ENCODE data around the gene PLA1A.

PLA1A gene

GRCh38 chr3:119624002-119624720, 26.5 kb downstream of the PLA1A start:
- Histone ChIP-seq H3K36me3 (ENCODE audit: control insufficient read depth in 5 of 5, insufficient read depth in 5 of 5, low read length in 5 of 5) (no peaks in the 10 kb centered on the region), H3K27me3 (ENCODE audit: control insufficient read depth in 5 of 5, insufficient read depth in 4 of 5, low read length in 5 of 5) (no peaks in the 10 kb centered on the region), H3K9ac (ENCODE audit: low read length in 5 of 5) (no peak overlapping the region), H3K4me1 (ENCODE audit: control insufficient read depth in 5 of 5, insufficient read depth in 5 of 5, low read length in 5 of 5) (peaks cover 8 to 42% (median 14%) of the 10 kb centered on the region in 5 donors), H3K9me3 (ENCODE audit: control insufficient read depth in 5 of 5, low read length in 5 of 5) (no peaks in the 10 kb centered on the region), H3K27ac (ENCODE audit: low read depth, low read length) (no peak overlapping the region), H3K4me3 (ENCODE audit: low read depth in 1 of 5, low read length in 5 of 5) (no peak overlapping the region)

GRCh38 chr3:119625451-119626153, 27.9 kb downstream of the PLA1A start:
- H3K36me3 ChIP-seq (ENCODE audit: control insufficient read depth in 5 of 5, insufficient read depth in 5 of 5, low read length in 5 of 5), result no peaks in the 10 kb centered on the region
- no peak overlapping the region for H3K4me3 ChIP-seq (ENCODE audit: low read depth in 1 of 5, low read length in 5 of 5)
- H3K9me3 ChIP-seq (ENCODE audit: control insufficient read depth in 5 of 5, low read length in 5 of 5), result no peaks in the 10 kb centered on the region
- H3K9ac ChIP-seq (ENCODE audit: low read length in 5 of 5), result peak overlapping the region in 1 of 5 donors; percentile 1
- no peaks in the 10 kb centered on the region for H3K27me3 ChIP-seq (ENCODE audit: control insufficient read depth in 5 of 5, insufficient read depth in 4 of 5, low read length in 5 of 5)
- peaks cover 11 to 53% (median 28%) of the 10 kb centered on the region in 5 donors for H3K4me1 ChIP-seq (ENCODE audit: control insufficient read depth in 5 of 5, insufficient read depth in 5 of 5, low read length in 5 of 5)
- no peak overlapping the region for H3K27ac ChIP-seq (ENCODE audit: low read depth, low read length)

DNA sequence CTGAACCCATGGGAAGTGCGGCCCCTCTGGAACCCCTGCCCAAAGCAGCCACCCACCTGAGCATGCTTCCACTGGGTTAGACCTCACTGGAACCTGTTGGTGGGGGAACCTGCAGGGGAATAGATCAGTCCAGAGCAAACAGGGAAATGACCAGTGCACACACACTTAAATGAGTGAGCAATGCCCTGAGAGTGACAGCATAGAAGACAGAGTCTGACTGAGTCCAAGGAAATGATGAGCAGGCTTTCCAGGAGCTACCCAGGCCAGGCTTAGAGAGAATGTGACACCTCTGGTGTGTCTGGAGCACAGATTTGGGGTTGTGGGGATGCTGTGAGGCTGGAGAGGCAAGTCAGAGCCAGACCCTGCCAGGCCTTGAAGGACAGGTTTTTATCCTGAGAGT, 28.5 kb downstream of the PLA1A start:
- Histone ChIP-seq H3K9ac (ENCODE audit: low read length in 5 of 5) (peak overlapping the region in 1 of 5 donors; percentile 1), H3K4me1 (ENCODE audit: control insufficient read depth in 5 of 5, insufficient read depth in 5 of 5, low read length in 5 of 5) (peaks cover 11 to 58% (median 32%) of the 10 kb centered on the region in 5 donors), H3K27ac (ENCODE audit: low read depth, low read length) (no peak overlapping the region), H3K4me3 (ENCODE audit: low read depth in 1 of 5, low read length in 5 of 5) (no peak overlapping the region), H3K9me3 (ENCODE audit: control insufficient read depth in 5 of 5, low read length in 5 of 5) (no peaks in the 10 kb centered on the region), H3K27me3 (ENCODE audit: control insufficient read depth in 5 of 5, insufficient read depth in 4 of 5, low read length in 5 of 5) (no peaks in the 10 kb centered on the region), H3K36me3 (ENCODE audit: control insufficient read depth in 5 of 5, insufficient read depth in 5 of 5, low read length in 5 of 5) (no peaks in the 10 kb centered on the region)

DNA sequence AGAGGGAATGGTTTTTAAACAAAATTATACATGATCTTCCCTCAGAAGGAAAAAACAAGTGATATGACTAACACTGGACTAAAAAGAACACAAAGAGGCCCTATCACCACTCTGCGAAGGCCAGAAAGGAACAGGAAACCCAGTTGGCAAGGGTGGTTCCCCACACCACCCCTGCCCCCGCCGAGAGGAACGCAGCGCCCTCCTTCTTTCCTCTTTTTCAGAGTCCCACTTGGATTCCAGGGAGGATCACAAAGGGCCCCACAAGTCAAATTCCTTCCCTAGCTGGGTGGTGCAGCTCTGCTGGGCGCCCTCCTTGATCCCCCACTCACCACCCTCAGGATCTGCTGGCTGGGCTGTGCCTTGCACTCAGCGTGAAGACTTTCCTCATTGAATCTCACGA, 29.8 kb downstream of the PLA1A start:
- no peak overlapping the region for H3K9ac ChIP-seq (ENCODE audit: low read length in 5 of 5)
- H3K9me3 ChIP-seq (ENCODE audit: control insufficient read depth in 5 of 5, low read length in 5 of 5), result no peaks in the 10 kb centered on the region
- no peaks in the 10 kb centered on the region for H3K36me3 ChIP-seq (ENCODE audit: control insufficient read depth in 5 of 5, insufficient read depth in 5 of 5, low read length in 5 of 5)
- no peak overlapping the region for H3K4me3 ChIP-seq (ENCODE audit: low read depth in 1 of 5, low read length in 5 of 5)
- H3K27me3 ChIP-seq (ENCODE audit: control insufficient read depth in 5 of 5, insufficient read depth in 4 of 5, low read length in 5 of 5), result no peaks in the 10 kb centered on the region
- peak overlapping the region; percentile 79 for H3K27ac ChIP-seq (ENCODE audit: low read depth, low read length)
- peaks cover 11 to 58% (median 32%) of the 10 kb centered on the region in 5 donors for H3K4me1 ChIP-seq (ENCODE audit: control insufficient read depth in 5 of 5, insufficient read depth in 5 of 5, low read length in 5 of 5)

DNA sequence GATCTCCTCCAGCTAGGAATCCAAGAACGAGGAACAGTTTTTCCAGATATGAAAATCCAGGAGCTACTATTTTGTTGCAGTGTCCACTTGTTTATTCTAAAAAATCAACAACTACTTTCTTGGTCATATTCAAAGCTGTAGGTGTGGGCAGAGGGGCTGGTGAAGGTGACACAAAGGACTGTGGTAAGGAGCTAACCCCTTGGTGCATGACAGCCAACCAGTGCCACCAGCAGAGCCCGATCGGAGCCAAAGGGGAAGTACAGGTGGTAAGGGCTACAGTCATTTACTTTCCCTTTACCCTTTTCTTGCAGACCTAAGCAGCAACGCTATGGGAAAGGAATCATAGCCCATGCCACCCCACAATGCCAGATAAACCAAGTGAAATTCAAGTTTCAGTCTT, 30.7 kb downstream of the PLA1A start:
- Histone ChIP-seq H3K9ac (ENCODE audit: low read length in 5 of 5) (peak overlapping the region in 1 of 5 donors; percentile 26), H3K36me3 (ENCODE audit: control insufficient read depth in 5 of 5, insufficient read depth in 5 of 5, low read length in 5 of 5) (no peaks in the 10 kb centered on the region), H3K4me1 (ENCODE audit: control insufficient read depth in 5 of 5, insufficient read depth in 5 of 5, low read length in 5 of 5) (peaks cover 11 to 58% (median 32%) of the 10 kb centered on the region in 5 donors), H3K27ac (ENCODE audit: low read depth, low read length) (peak overlapping the region; percentile 79), H3K4me3 (ENCODE audit: low read depth in 1 of 5, low read length in 5 of 5) (peak overlapping the region in 1 of 5 donors; percentile 19), H3K27me3 (ENCODE audit: control insufficient read depth in 5 of 5, insufficient read depth in 4 of 5, low read length in 5 of 5) (no peaks in the 10 kb centered on the region), H3K9me3 (ENCODE audit: control insufficient read depth in 5 of 5, low read length in 5 of 5) (no peaks in the 10 kb centered on the region)

- Histone ChIP-seq H3K4me3 (ENCODE audit: low read depth in 1 of 5, low read length in 5 of 5) (peak overlapping the region in 1 of 5 donors; percentile 23), H3K36me3 (ENCODE audit: control insufficient read depth in 5 of 5, insufficient read depth in 5 of 5, low read length in 5 of 5) (no peaks in the 10 kb centered on the region), H3K4me1 (ENCODE audit: control insufficient read depth in 5 of 5, insufficient read depth in 5 of 5, low read length in 5 of 5) (peaks cover 11 to 58% (median 32%) of the 10 kb centered on the region in 5 donors), H3K27ac (ENCODE audit: low read depth, low read length) (peak overlapping the region; percentile 84), H3K27me3 (ENCODE audit: control insufficient read depth in 5 of 5, insufficient read depth in 4 of 5, low read length in 5 of 5) (no peaks in the 10 kb centered on the region), H3K9me3 (ENCODE audit: control insufficient read depth in 5 of 5, low read length in 5 of 5) (no peaks in the 10 kb centered on the region), H3K9ac (ENCODE audit: low read length in 5 of 5) (peak overlapping the region in 2 of 5 donors; percentile 25 to 32)
These were observed 31.2 kb downstream of the PLA1A start for GRCh38 chr3:119628816-119629445.

DNA sequence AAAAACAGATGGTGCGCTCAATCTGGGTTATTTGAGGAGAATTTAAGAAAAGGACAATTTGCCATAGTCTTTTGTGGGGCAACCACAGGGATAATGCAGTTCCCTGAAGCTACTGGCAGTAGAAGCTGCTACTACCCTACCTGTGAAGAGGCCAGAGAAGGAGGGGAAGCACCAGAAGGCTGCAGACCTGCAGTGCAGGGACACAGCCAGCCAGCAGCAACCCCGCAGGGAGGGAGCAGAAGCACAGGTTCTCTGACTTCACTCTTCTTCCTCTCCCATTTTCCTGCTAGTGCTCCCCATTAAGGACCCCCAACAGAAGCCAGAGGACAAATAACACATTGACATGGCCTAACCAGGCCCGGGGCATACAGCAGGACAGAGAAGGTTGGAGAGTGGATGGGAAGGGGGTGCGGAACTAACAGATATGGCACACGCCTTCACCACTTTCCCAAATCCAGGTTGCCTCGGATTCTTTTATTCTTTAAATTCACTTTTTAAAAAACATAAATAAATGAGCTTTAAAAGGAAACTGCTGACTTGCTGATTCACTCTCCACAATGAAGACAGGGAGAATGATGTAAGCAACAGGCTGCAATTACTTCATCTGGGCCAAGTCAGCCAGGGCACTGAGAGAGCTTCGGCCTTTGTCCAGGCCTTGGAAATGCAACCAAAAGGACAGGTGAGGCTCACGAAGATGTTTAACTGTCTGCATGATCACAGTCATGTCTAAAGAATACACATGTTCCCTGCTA, 32.6 kb downstream of the PLA1A start:
- Histone ChIP-seq H3K4me3 (ENCODE audit: low read depth in 1 of 5, low read length in 5 of 5) (no peak overlapping the region), H3K27ac (ENCODE audit: low read depth, low read length) (peak overlapping the region; percentile 84), H3K4me1 (ENCODE audit: control insufficient read depth in 5 of 5, insufficient read depth in 5 of 5, low read length in 5 of 5) (peaks cover 11 to 57% (median 32%) of the 10 kb centered on the region in 5 donors), H3K27me3 (ENCODE audit: control insufficient read depth in 5 of 5, insufficient read depth in 4 of 5, low read length in 5 of 5) (no peaks in the 10 kb centered on the region), H3K36me3 (ENCODE audit: control insufficient read depth in 5 of 5, insufficient read depth in 5 of 5, low read length in 5 of 5) (no peaks in the 10 kb centered on the region), H3K9me3 (ENCODE audit: control insufficient read depth in 5 of 5, low read length in 5 of 5) (no peaks in the 10 kb centered on the region), H3K9ac (ENCODE audit: low read length in 5 of 5) (peak overlapping the region in 3 of 5 donors; percentile 16 to 26 (median 18))

- Histone ChIP-seq H3K36me3 (ENCODE audit: control insufficient read depth in 5 of 5, insufficient read depth in 5 of 5, low read length in 5 of 5) (no peaks in the 10 kb centered on the region), H3K9ac (ENCODE audit: low read length in 5 of 5) (peak overlapping the region in 1 of 5 donors; percentile 16), H3K4me3 (ENCODE audit: low read depth in 1 of 5, low read length in 5 of 5) (no peak overlapping the region), H3K27ac (ENCODE audit: low read depth, low read length) (peak overlapping the region; percentile 84), H3K4me1 (ENCODE audit: control insufficient read depth in 5 of 5, insufficient read depth in 5 of 5, low read length in 5 of 5) (peaks cover 11 to 58% (median 32%) of the 10 kb centered on the region in 5 donors), H3K9me3 (ENCODE audit: control insufficient read depth in 5 of 5, low read length in 5 of 5) (no peaks in the 10 kb centered on the region), H3K27me3 (ENCODE audit: control insufficient read depth in 5 of 5, insufficient read depth in 4 of 5, low read length in 5 of 5) (no peaks in the 10 kb centered on the region)
These were observed 33.2 kb downstream of the PLA1A start for GRCh38 chr3:119630880-119631329.

DNA sequence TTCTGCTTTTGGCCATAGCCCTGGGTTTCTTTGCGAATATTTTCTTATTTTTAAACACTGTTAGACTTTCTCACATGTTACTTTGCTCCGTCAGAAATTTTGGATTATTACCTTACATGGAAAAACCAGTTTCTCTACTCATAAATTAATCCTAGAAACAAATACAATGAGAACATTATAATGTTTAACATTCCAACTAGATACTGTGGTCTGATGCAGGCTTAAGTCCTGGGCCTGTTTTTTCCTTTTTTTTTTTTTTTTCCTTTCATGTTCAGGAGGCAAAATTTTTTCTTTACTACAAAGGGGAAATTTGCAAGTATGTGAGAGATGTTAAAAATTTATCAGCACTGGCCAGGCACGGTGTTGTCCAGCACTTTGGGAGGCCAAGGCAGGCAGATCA, 33.8 kb downstream of the PLA1A start:
- Histone ChIP-seq H3K4me1 (ENCODE audit: control insufficient read depth in 5 of 5, insufficient read depth in 5 of 5, low read length in 5 of 5) (peaks cover 11 to 60% (median 32%) of the 10 kb centered on the region in 5 donors), H3K27ac (ENCODE audit: low read depth, low read length) (peak overlapping the region; percentile 9), H3K27me3 (ENCODE audit: control insufficient read depth in 5 of 5, insufficient read depth in 4 of 5, low read length in 5 of 5) (no peaks in the 10 kb centered on the region), H3K36me3 (ENCODE audit: control insufficient read depth in 5 of 5, insufficient read depth in 5 of 5, low read length in 5 of 5) (no peaks in the 10 kb centered on the region), H3K9me3 (ENCODE audit: control insufficient read depth in 5 of 5, low read length in 5 of 5) (no peaks in the 10 kb centered on the region), H3K9ac (ENCODE audit: low read length in 5 of 5) (no peak overlapping the region), H3K4me3 (ENCODE audit: low read depth in 1 of 5, low read length in 5 of 5) (no peak overlapping the region)
